Thyroid gland (tissue), 4 donors: ENCODE data around the gene KRTAP10-10.

ENCODE experiments used
- CTCF ChIP-seq, 6 experiments: fragments of 200-600 bp in 3 of 6; fragments of 450-650 bp in 3 of 6; sonication (generic) in 3 of 6; IDR thresholded peaks; one replicate each; pipeline ENCODE4 v1.5.1; 2016 to 2019; ENCODE audit warnings: antibody characterized with exemption in 6 of 6, mild to moderate bottlenecking in 2 of 6, inconsistent platforms in 1 of 6, moderate library complexity in 1 of 6
- POLR2A ChIP-seq, 2 donors: fragments of 450-650 bp; IDR thresholded peaks; one replicate each; pipeline ENCODE4 v1.6.1; 2017; ENCODE audit warnings: antibody characterized with exemption in 2 of 2, mild to moderate bottlenecking in 2 of 2, moderate library complexity in 1 of 2

GRCh38 chr21:44618504-44618903 lies 18.7 kb upstream of the KRTAP10-10 start:
- peak in 1 of 6 experiments; percentile 19 for TF ChIP-seq CTCF (IDR thresholded peaks at IDR 0.05)
- TF ChIP-seq POLR2A (IDR thresholded peaks at IDR 0.05): no peak
